ENCODE measurements around the gene GPR155. TPM values are rescaled to one million over a fixed set of nuclear protein-coding genes. Genes with fewer than 3 reads are reported as not detected.

GPR155 gene
- 0.26 and 1.9 TPM in 2 replicates for total RNA-seq (2014; rRNA removed; shearing (Covaris generic))
- total RNA-seq (2022), result 0.96 and 1.9 TPM in 2 replicates
- Bru-seq, nascent RNA, result percentile 39 among the genes with signal in this experiment
- BruChase-seq, experiment 1, labeled RNA remaining after a 6-hour chase, result percentile 38 among the genes with signal in this experiment
- percentile 43 among the genes with signal in this experiment for BruChase-seq, experiment 2, labeled RNA remaining after a 2-hour chase
- long read RNA-seq, partial matches to known transcripts, result 1 of 4 reads
- long read RNA-seq, other reads (novel, unspliced or antisense), result 1 of 4 reads

- Histone ChIP-seq H3K36me3 (ENCODE audit: insufficient read depth, low read length) (no peaks in the 10 kb centered on the region), H3K79me2 (ENCODE audit: insufficient read depth, low read depth, low read length) (no peaks in the 10 kb centered on the region), H3K4me3 (ENCODE audit: low read depth, low read length, poor library complexity, severe bottlenecking) (peak within 1 kb of the TSS; percentile 83), H3K27ac (ENCODE audit: low read depth, low read length, poor library complexity, severe bottlenecking) (peak within 1 kb of the TSS; percentile 26), H4K20me1 (ENCODE audit: insufficient read depth, low read length) (no peaks in the 10 kb centered on the region), H3K4me1 (ENCODE audit: insufficient read depth, low read length, poor library complexity, severe bottlenecking) (peaks cover 18% of the 10 kb centered on the region), H2AFZ (ENCODE audit: low read length) (peak within 1 kb of the TSS; percentile 98), H3K9me3 (ENCODE audit: low read length) (no peaks in the 10 kb centered on the region), H3K4me2 (ENCODE audit: low read length) (peak within 1 kb of the TSS; percentile 99), H3K9me2 (ENCODE audit: insufficient read depth, low read length) (no peaks in the 10 kb centered on the region)
- ChIA-PET CTCF (ENCODE audit: unreplicated experiment) (no interaction called here), POLR2A (interaction anchor here (0.5 to 1.4 kb wide), 7 partner anchors 16 to 111 kb away, joined by 3 to 10 read pairs (median 5); partner anchors contain the start of gene WIPF1)
- no peak; the same call in 1 of the 2 replicates for TF ChIP-seq CTCF (conservative IDR thresholded peaks at IDR 0.05; ENCODE audit: low read length)
- no peak for TF ChIP-seq EZH2phosphoT487 (IDR thresholded peaks at IDR 0.05; ENCODE audit: borderline replicate concordance, low read depth, low read length)
- intact Hi-C loops (cut with micrococcal nuclease; ENCODE audit: unreplicated experiment), result loop anchor here (2.0 kb wide), 1 partner anchor 106 kb away; no protein-coding TSS in a partner anchor
- BruUV-seq (replicated peaks), result no TSS peak
- peak; percentile 29 for DNase-seq (ENCODE audit: low spot score)
Observed at GRCh38 chr2:174486563-174487107, at the start of gene GPR155. TSS of gene GPR155 (minus strand) at chr2:174487029. CDS start at chr2:174481956, 5,073 bp downstream.

- H3K79me2 ChIP-seq (ENCODE audit: insufficient read depth, low read depth, low read length), result no peaks in the 10 kb centered on the region
- CTCF ChIA-PET (ENCODE audit: unreplicated experiment), result interaction anchor here (1.3 kb wide), 1 partner anchor 43 kb away, joined by 4 read pairs; no protein-coding TSS in a partner anchor
- intact Hi-C loops (cut with micrococcal nuclease; ENCODE audit: unreplicated experiment), result no loop called here
- H3K27ac ChIP-seq (ENCODE audit: low read depth, low read length, poor library complexity, severe bottlenecking), result peak overlapping the region; percentile 52
- peak overlapping the region; percentile 64 for H3K4me2 ChIP-seq (ENCODE audit: low read length)
- TF ChIP-seq CTCF (conservative IDR thresholded peaks at IDR 0.05; ENCODE audit: low read length) (no peak), EZH2phosphoT487 (IDR thresholded peaks at IDR 0.05; ENCODE audit: borderline replicate concordance, low read depth, low read length) (no peak)
- H3K9me3 ChIP-seq (ENCODE audit: low read length), result no peaks in the 10 kb centered on the region
- H2AFZ ChIP-seq (ENCODE audit: low read length), result peak overlapping the region; percentile 78
- peak; percentile 85 for DNase-seq (ENCODE audit: low spot score)
- no peaks in the 10 kb centered on the region for H3K36me3 ChIP-seq (ENCODE audit: insufficient read depth, low read length)
- H3K4me3 ChIP-seq (ENCODE audit: low read depth, low read length, poor library complexity, severe bottlenecking), result peak overlapping the region; percentile 20
- POLR2A ChIA-PET, result interaction anchor here (0.8 to 1.5 kb wide), 4 partner anchors 9 to 59 kb away, joined by 3 to 4 read pairs (median 3); no protein-coding TSS in a partner anchor
- H3K9me2 ChIP-seq (ENCODE audit: insufficient read depth, low read length), result no peaks in the 10 kb centered on the region
- no peaks in the 10 kb centered on the region for H4K20me1 ChIP-seq (ENCODE audit: insufficient read depth, low read length)
- peaks cover 26% of the 10 kb centered on the region for H3K4me1 ChIP-seq (ENCODE audit: insufficient read depth, low read length, poor library complexity, severe bottlenecking)
- no TSS peak for BruUV-seq (replicated peaks)
Observed at GRCh38 chr2:174535757-174536703, 49.2 kb upstream of the GPR155 start.
